ENCODE results near the gene NKX2-1.
"Not testable (repeated sequence)": the region's sequence is repeated elsewhere in the genome, so short reads cannot be mapped to it uniquely, and the experiment has no call there.

NKX2-1 gene

GRCh38 chr14:36519431-36520321 is at the start of gene NKX2-1:
Gene NKX2-1 (minus strand): TSS chr14:36520232. CDS start chr14:36520129, 103 bp downstream.
- FAIRE-seq = no peak

- FAIRE-seq = peak; percentile 65
Observed at GRCh38 chr14:36556811-36557433, 36.9 kb upstream of the NKX2-1 start.

GRCh38 chr14:36555998-36556743 is 36.1 kb upstream of the NKX2-1 start:
- no peak for FAIRE-seq

- peak; percentile 92 for FAIRE-seq
Observed at GRCh38 chr14:36553656-36554260, 33.7 kb upstream of the NKX2-1 start.

GRCh38 chr14:36550899-36551298 is 30.9 kb upstream of the NKX2-1 start:
- FAIRE-seq = no peak

GRCh38 chr14:36544280-36544679 is 24.2 kb upstream of the NKX2-1 start:
- not testable (repeated sequence) for FAIRE-seq

- FAIRE-seq = no peak
Observed at GRCh38 chr14:36538051-36538450, 18.0 kb upstream of the NKX2-1 start.

- FAIRE-seq = no peak
Observed at GRCh38 chr14:36529062-36529461, 9.0 kb upstream of the NKX2-1 start.

GRCh38 chr14:36525746-36526099 is 5.7 kb upstream of the NKX2-1 start:
- FAIRE-seq = no peak

- FAIRE-seq = no peak
Observed at GRCh38 chr14:36524874-36525745, 5.1 kb upstream of the NKX2-1 start.

GRCh38 chr14:36524220-36524837 is 4.3 kb upstream of the NKX2-1 start:
- FAIRE-seq = no peak

- no peak for FAIRE-seq
Observed at GRCh38 chr14:36522972-36523715, 3.1 kb upstream of the NKX2-1 start.

- no peak for FAIRE-seq
Observed at GRCh38 chr14:36522347-36522971, 2.4 kb upstream of the NKX2-1 start.

GRCh38 chr14:36521598-36522345 is 1.7 kb upstream of the NKX2-1 start:
- FAIRE-seq = no peak

GRCh38 chr14:36520601-36521525 is 831 bp upstream of the NKX2-1 start:
- no peak for FAIRE-seq

GRCh38 chr14:36518586-36519430 is 1.2 kb downstream of the NKX2-1 start:
- FAIRE-seq = no peak

- no peak for FAIRE-seq
Observed at GRCh38 chr14:36518031-36518585, 1.9 kb downstream of the NKX2-1 start.
